NCI-H1105 treated with DMSO at 0.1 percent for 48 hours (cell line): ENCODE data around the gene LHX2.

Experiments
- DNase-seq: peaks from one replicate; lab custom pipeline; 2025; lab: John Stamatoyannopoulos, UW

LHX2 gene

GRCh38 chr9:123999661-124000060, 11.9 kb upstream of the LHX2 start:
- DNase-seq = no peak

- DNase-seq = no peak
These were observed 11.3 kb upstream of the LHX2 start for GRCh38 chr9:124000161-124000783.

GRCh38 chr9:124000784-124001457, 10.6 kb upstream of the LHX2 start:
- DNase-seq = no peak

GRCh38 chr9:124001458-124001799, 10.1 kb upstream of the LHX2 start:
- no peak for DNase-seq

GRCh38 chr9:124001866-124002525, 9.6 kb upstream of the LHX2 start:
- no peak for DNase-seq

GRCh38 chr9:124003636-124004349, 7.8 kb upstream of the LHX2 start:
- no peak for DNase-seq

GRCh38 chr9:124004593-124004992, 7.0 kb upstream of the LHX2 start:
- no peak for DNase-seq

GRCh38 chr9:124005029-124005771, 6.4 kb upstream of the LHX2 start:
- DNase-seq = no peak

GRCh38 chr9:124006448-124007361, 4.9 kb upstream of the LHX2 start:
- no peak for DNase-seq

GRCh38 chr9:124007565-124008302, 3.8 kb upstream of the LHX2 start:
- DNase-seq = no peak

- peak; percentile 70 for DNase-seq
These were observed 3.3 kb upstream of the LHX2 start for GRCh38 chr9:124008303-124008693.

GRCh38 chr9:124008694-124009530, 2.7 kb upstream of the LHX2 start:
- DNase-seq = peak; percentile 42

GRCh38 chr9:124009531-124010217, 1.9 kb upstream of the LHX2 start:
- DNase-seq = no peak

GRCh38 chr9:124010303-124010664, 1.3 kb upstream of the LHX2 start:
- DNase-seq = no peak

- DNase-seq = no peak
These were observed 775 bp upstream of the LHX2 start for GRCh38 chr9:124010665-124011321.

- no peak for DNase-seq
These were observed 1.1 kb downstream of the LHX2 start for GRCh38 chr9:124012368-124013301.
